HG03060 (cell line): ENCODE data around the gene CRELD1.

ENCODE experiments used
- ATAC-seq: cut with Tn5 transposase; IDR thresholded peaks from one replicate; pipeline ENCODE4 v1.9.1; 2021; ENCODE audit warnings: low read depth, moderate number of reproducible peaks; ENCODE audit not compliant: unreplicated experiment

CRELD1 gene

GRCh38 chr3:9902372-9903237, 31.0 kb upstream of the CRELD1 start, which contains the start of gene IL17RE:
Gene IL17RE, plus strand, starts transcription at chr3:9902848. Its CDS starts 85 bp downstream, at chr3:9902933.
- no peak for ATAC-seq

GRCh38 chr3:9903238-9903624, 30.4 kb upstream of the CRELD1 start:
- ATAC-seq = no peak

- no peak for ATAC-seq
Measured at GRCh38 chr3:9903904-9904303, 29.7 kb upstream of the CRELD1 start.

- no peak for ATAC-seq
Measured at GRCh38 chr3:9906480-9906879, 27.2 kb upstream of the CRELD1 start.

GRCh38 chr3:9908286-9908685, 25.3 kb upstream of the CRELD1 start:
- no peak for ATAC-seq

GRCh38 chr3:9909221-9910013, 24.2 kb upstream of the CRELD1 start:
- ATAC-seq = no peak

- no peak for ATAC-seq
Measured at GRCh38 chr3:9911863-9912262, 21.8 kb upstream of the CRELD1 start.

GRCh38 chr3:9912294-9912935, 21.2 kb upstream of the CRELD1 start:
- ATAC-seq = no peak

GRCh38 chr3:9913601-9914000, 20.0 kb upstream of the CRELD1 start:
- ATAC-seq = no peak

GRCh38 chr3:9914011-9914410, 19.6 kb upstream of the CRELD1 start:
- ATAC-seq = no peak

- no peak for ATAC-seq
Measured at GRCh38 chr3:9914559-9915253, 18.9 kb upstream of the CRELD1 start.

GRCh38 chr3:9915254-9916141, 18.1 kb upstream of the CRELD1 start:
- no peak for ATAC-seq

- ATAC-seq = no peak
Measured at GRCh38 chr3:9916346-9916733, 17.3 kb upstream of the CRELD1 start.

GRCh38 chr3:9916734-9917680, 16.6 kb upstream of the CRELD1 start, which contains the start of gene IL17RC:
Gene IL17RC, plus strand, starts transcription at chr3:9917098. Its CDS starts 218 bp downstream, at chr3:9917316.
- ATAC-seq = no peak

GRCh38 chr3:9917820-9918219, 15.8 kb upstream of the CRELD1 start:
- no peak for ATAC-seq

- no peak for ATAC-seq
Measured at GRCh38 chr3:9918261-9919038, 15.2 kb upstream of the CRELD1 start.

- no peak for ATAC-seq
Measured at GRCh38 chr3:9928158-9928557, 5.5 kb upstream of the CRELD1 start.
